Measurements from ENCODE around the gene UTP25. TPM values are rescaled to one million over a fixed set of nuclear protein-coding genes. Genes with fewer than 3 reads are reported as not detected.

Gene UTP25
- total RNA-seq, 4 donors from 2014 or later = 7.3 to 11.0 (median 7.8) TPM

GRCh38 chr1:209855006-209855405 lies 27.2 kb downstream of the UTP25 start:
- Histone ChIP-seq H3K27me3 (no peaks in the 10 kb centered on the region), H3K4me3 (replicated peaks in 1 of 3) (no peak overlapping the region), H3K9me3 (no peaks in the 10 kb centered on the region), H3K36me3 (peaks cover 5 to 14% of the 10 kb centered on the region in 2 donors), H3K27ac (peak overlapping the region in 1 of 3 donors; percentile 11), H3K4me1 (peaks cover 12 to 14% of the 10 kb centered on the region in 2 donors)
- DNase-seq = no peak
- intact Hi-C loops (cut with DNase I) = no loop called here
- WGBS, 2 donors = 88 to 93% methylated on average over 8 of the region's 8 CpGs
- TF ChIP-seq, protein P1, sequence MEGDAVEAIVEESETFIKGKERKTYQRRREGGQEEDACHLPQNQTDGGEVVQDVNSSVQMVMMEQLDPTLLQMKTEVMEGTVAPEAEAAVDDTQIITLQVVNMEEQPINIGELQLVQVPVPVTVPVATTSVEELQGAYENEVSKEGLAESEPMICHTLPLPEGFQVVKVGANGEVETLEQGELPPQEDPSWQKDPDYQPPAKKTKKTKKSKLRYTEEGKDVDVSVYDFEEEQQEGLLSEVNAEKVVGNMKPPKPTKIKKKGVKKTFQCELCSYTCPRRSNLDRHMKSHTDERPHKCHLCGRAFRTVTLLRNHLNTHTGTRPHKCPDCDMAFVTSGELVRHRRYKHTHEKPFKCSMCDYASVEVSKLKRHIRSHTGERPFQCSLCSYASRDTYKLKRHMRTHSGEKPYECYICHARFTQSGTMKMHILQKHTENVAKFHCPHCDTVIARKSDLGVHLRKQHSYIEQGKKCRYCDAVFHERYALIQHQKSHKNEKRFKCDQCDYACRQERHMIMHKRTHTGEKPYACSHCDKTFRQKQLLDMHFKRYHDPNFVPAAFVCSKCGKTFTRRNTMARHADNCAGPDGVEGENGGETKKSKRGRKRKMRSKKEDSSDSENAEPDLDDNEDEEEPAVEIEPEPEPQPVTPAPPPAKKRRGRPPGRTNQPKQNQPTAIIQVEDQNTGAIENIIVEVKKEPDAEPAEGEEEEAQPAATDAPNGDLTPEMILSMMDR (IDR thresholded peaks at IDR 0.05) = no peak
- TF ChIP-seq POLR2A (IDR thresholded peaks at IDR 0.05) = no peak

DNA sequence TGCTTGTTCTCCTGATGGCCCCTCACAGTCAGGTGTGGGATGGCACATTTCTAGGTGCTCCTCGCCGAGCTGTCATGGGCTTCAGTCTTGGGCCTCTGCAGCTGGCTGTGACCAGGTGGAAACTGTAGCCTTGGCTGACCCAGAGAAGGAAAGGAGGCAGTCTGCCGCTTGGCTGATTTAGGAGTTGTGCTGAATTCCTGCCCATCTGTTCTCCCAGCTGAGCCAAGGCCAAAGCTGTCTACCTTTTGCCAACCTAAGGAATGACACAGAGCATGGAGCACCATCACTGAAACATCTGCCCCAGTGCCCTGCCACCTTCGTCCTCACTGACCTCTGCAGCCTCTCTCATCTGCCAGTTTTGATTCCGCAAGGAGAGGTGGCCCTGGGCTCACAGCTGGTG lies 27.9 kb downstream of the UTP25 start:
- H3K4me1 ChIP-seq = peaks cover 12 to 14% of the 10 kb centered on the region in 2 donors
- no peak for TF ChIP-seq POLR2A (IDR thresholded peaks at IDR 0.05)
- TF ChIP-seq, protein P1 (IDR thresholded peaks at IDR 0.05) = no peak
- WGBS, 2 donors = 79 to 95% methylated on average over 4 to 5 of the region's 5 CpGs
- no peak overlapping the region for H3K4me3 ChIP-seq (replicated peaks in 1 of 3)
- intact Hi-C loops (cut with DNase I) = no loop called here
- no peak overlapping the region for H3K27ac ChIP-seq
- H3K36me3 ChIP-seq = peaks cover 5 to 14% of the 10 kb centered on the region in 2 donors
- H3K9me3 ChIP-seq = no peaks in the 10 kb centered on the region
- DNase-seq = no peak
- no peaks in the 10 kb centered on the region for H3K27me3 ChIP-seq

DNA sequence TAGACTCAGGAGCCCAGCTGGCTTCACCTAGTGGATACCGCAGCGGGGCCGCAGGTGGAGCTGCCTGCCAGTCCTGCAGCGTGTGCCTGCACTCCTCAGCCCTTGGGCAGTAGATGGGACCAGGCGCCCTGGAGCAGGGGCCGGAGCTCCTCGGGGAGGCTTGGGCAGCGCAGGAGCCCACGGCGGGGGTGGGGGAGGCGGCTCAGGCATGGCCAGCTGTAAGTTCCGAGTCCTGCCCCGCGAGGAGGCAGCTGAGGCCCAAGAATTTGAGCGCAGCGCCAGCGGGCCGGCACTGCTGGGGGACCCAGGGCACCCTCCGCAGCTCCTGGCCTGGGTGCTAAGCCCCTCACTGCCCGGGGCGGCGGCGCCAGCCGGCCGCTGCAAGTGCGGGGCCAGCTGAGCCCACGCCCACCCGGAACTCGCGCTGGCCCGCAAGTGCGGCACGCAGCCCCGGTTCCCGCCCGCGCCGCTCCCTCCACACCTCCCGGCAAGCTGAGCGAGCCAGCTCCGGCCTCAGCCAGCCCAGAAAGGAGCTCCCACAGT lies 30.9 kb downstream of the UTP25 start:
- H3K36me3 ChIP-seq = no peaks in the 10 kb centered on the region
- H3K27me3 ChIP-seq = no peaks in the 10 kb centered on the region
- H3K4me1 ChIP-seq = peaks cover 18 to 29% of the 10 kb centered on the region in 2 donors
- H3K27ac ChIP-seq = no peak overlapping the region
- no peak for DNase-seq
- H3K4me3 ChIP-seq (replicated peaks in 1 of 3) = no peak overlapping the region
- 94 to 100% methylated on average over 10 to 26 of the region's 41 CpGs for WGBS, 2 donors
- no peak for TF ChIP-seq POLR2A (IDR thresholded peaks at IDR 0.05)
- TF ChIP-seq, protein P1 (IDR thresholded peaks at IDR 0.05) = no peak
- intact Hi-C loops (cut with DNase I) = no loop called here
- H3K9me3 ChIP-seq = no peaks in the 10 kb centered on the region

GRCh38 chr1:209860293-209860881 lies 32.6 kb downstream of the UTP25 start:
- Histone ChIP-seq H3K27ac (no peak overlapping the region), H3K27me3 (no peaks in the 10 kb centered on the region), H3K4me3 (replicated peaks in 1 of 3) (no peak overlapping the region), H3K36me3 (no peaks in the 10 kb centered on the region), H3K9me3 (no peaks in the 10 kb centered on the region), H3K4me1 (peaks cover 13 to 25% of the 10 kb centered on the region in 2 donors)
- intact Hi-C loops (cut with DNase I) = loop anchor here (5.0 to 10.0 kb wide), 3 partner anchors 74 to 444 kb away; partner anchors contain the start of gene SYT14
- TF ChIP-seq POLR2A (IDR thresholded peaks at IDR 0.05) = no peak
- TF ChIP-seq, protein P1 (IDR thresholded peaks at IDR 0.05) = peak; percentile 76 to 85 (median 80)
- DNase-seq = peak; percentile 89 to 91
- WGBS, 2 donors = 15% methylated on average over 7 of the region's 7 CpGs

GRCh38 chr1:209861242-209861641 lies 33.5 kb downstream of the UTP25 start:
- peaks cover 13 to 25% of the 10 kb centered on the region in 2 donors for H3K4me1 ChIP-seq
- H3K9me3 ChIP-seq = no peaks in the 10 kb centered on the region
- TF ChIP-seq, protein P1 (IDR thresholded peaks at IDR 0.05) = no peak
- no peak for TF ChIP-seq POLR2A (IDR thresholded peaks at IDR 0.05)
- no peaks in the 10 kb centered on the region for H3K27me3 ChIP-seq
- no peak overlapping the region for H3K4me3 ChIP-seq (replicated peaks in 1 of 3)
- H3K27ac ChIP-seq = no peak overlapping the region
- no peaks in the 10 kb centered on the region for H3K36me3 ChIP-seq
- no peak for DNase-seq
- intact Hi-C loops (cut with DNase I) = loop anchor here (5.0 to 10.0 kb wide), 3 partner anchors 74 to 444 kb away; partner anchors contain the start of gene SYT14
- 70 to 76% methylated on average over 2 of the region's 2 CpGs for WGBS, 2 donors
